Stimulated activated CD8-positive, alpha-beta memory T cell treated with anti-CD3 and anti-CD28 coated beads, Interleukin-7, amount 100 ng/mL, for 48 hours (primary cell): ENCODE measurements around the gene BCHE.

Experiments used
- DNase-seq, 2 donors: peaks; one replicate each; pipeline ENCODE4 v3.0.0-alpha.2; 2020; ENCODE audit warnings: low read depth in 1 of 2; ENCODE audit errors: extremely low read depth in 1 of 2

Gene BCHE

GRCh38 chr3:165753560-165753959 is 83.7 kb downstream of the BCHE start:
- no peak for DNase-seq

GRCh38 chr3:165751637-165752036 is 85.6 kb downstream of the BCHE start:
- no peak for DNase-seq

- no peak for DNase-seq
Observed at GRCh38 chr3:165749821-165750220, 87.4 kb downstream of the BCHE start.

- no peak for DNase-seq
Observed at GRCh38 chr3:165749241-165749640, 88.0 kb downstream of the BCHE start.

GRCh38 chr3:165748094-165748493 is 89.1 kb downstream of the BCHE start:
- DNase-seq: no peak

- DNase-seq: no peak
Observed at GRCh38 chr3:165746874-165747273, 90.3 kb downstream of the BCHE start.

- no peak for DNase-seq
Observed at GRCh38 chr3:165744025-165744424, 93.2 kb downstream of the BCHE start.

- DNase-seq: no peak
Observed at GRCh38 chr3:165742351-165742750, 94.9 kb downstream of the BCHE start.

- DNase-seq: no peak
Observed at GRCh38 chr3:165729756-165730155, 107.5 kb downstream of the BCHE start.

GRCh38 chr3:165728924-165729323 is 108.3 kb downstream of the BCHE start:
- DNase-seq: no peak

GRCh38 chr3:165725296-165725695 is 111.9 kb downstream of the BCHE start:
- DNase-seq: no peak
